Activated CD8-positive, alpha-beta memory T cell treated with anti-CD3 and anti-CD28 coated beads, Interleukin-2, amount 50 U/mL, for 24 hours (primary cell): ENCODE results near the gene GREB1L.

ENCODE experiments used
- DNase-seq: peaks from one replicate; pipeline ENCODE4 v3.0.0-alpha.2; 2020; ENCODE audit errors: extremely low read depth

The GREB1L gene

DNA sequence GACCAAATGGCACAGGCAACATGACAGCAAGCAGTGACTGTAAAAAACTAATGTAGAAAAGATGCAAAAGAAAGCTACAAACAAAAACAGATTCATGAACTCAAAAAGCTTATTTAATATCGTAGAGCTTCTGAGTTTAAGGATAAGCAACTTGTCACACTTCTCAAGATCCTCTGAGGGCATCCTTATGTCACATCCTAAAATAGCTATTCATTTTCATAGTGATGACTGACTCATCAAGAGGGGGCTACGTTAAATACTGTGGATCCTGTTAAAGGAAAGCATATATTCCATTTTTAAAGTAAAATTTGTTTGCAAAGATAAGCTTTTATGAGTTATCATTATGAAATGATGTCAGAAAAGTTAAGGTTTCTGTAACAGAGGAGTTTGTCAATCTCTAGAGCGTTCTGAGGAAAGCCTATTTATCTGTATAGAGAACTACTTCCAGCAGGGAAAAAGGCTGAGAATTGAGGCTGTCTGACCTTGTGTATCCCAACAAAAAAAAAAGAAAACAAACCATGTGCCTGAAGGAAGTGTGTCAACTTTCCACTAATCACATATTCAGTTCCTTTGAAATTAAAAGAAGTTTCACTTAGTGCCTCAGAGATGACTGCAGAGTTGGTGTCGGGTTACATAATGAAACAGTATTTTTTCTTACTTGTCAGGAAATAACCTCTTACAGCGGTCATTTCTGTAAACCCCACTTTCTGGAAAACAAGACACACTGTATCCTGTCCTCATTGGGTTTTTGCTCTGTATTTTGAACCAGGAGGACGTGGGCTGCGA lies 243.0 kb downstream of the GREB1L start:
- DNase-seq, result no peak

DNA sequence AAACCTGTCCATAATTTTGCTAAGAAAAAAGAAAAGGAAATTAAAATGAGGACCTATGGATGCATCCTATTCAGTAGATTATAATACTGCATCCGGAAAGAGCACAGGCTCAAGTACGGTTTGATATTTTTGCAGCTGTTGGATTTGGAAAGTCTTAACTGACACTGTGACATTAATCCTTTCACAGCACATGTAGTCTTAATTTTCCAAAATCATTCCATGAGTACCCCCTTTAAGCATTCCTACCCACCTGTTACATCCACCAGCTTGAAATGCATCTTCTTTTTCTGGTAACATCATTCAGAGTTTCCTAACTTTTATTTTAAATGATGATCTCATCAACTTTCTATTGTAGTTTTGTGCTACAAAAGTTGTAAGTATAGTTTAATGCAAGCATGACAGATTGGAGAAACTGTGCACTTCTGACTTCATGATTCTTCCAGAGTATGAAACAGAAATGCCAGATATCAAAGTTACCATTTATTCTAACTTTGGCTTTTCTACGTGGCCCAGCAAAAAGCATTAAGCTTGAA lies 244.9 kb downstream of the GREB1L start:
- no peak for DNase-seq

GRCh38 chr18:21489119-21489750 lies 247.2 kb downstream of the GREB1L start:
- no peak for DNase-seq

GRCh38 chr18:21489919-21490495 lies 248.0 kb downstream of the GREB1L start:
- DNase-seq, result no peak

- no peak for DNase-seq
These were observed 248.7 kb downstream of the GREB1L start for GRCh38 chr18:21490748-21491147.

- no peak for DNase-seq
These were observed 254.3 kb downstream of the GREB1L start for GRCh38 chr18:21496277-21496835.

- no peak for DNase-seq
These were observed 258.0 kb downstream of the GREB1L start for GRCh38 chr18:21499997-21500396.

DNA sequence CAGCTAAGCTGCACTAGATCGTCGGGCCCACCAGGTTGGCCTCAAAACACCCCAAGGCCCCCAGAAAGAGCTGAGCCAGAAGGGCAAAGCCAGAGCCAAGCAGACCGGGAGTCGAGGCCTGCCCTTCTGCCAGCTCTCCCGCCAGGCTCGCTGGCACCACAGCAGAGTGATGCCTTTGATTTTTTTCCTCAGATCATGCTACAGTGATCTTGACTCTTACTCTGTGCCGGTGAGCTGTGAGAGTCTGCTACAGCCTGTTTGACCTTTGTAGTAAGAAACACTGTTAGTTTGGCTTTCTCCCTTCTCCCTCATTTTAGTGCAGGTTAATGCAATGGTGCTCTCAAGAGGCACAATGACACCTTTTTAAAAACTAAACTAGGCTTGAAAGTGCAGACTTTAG lies 260.6 kb downstream of the GREB1L start:
- DNase-seq, result no peak

DNA sequence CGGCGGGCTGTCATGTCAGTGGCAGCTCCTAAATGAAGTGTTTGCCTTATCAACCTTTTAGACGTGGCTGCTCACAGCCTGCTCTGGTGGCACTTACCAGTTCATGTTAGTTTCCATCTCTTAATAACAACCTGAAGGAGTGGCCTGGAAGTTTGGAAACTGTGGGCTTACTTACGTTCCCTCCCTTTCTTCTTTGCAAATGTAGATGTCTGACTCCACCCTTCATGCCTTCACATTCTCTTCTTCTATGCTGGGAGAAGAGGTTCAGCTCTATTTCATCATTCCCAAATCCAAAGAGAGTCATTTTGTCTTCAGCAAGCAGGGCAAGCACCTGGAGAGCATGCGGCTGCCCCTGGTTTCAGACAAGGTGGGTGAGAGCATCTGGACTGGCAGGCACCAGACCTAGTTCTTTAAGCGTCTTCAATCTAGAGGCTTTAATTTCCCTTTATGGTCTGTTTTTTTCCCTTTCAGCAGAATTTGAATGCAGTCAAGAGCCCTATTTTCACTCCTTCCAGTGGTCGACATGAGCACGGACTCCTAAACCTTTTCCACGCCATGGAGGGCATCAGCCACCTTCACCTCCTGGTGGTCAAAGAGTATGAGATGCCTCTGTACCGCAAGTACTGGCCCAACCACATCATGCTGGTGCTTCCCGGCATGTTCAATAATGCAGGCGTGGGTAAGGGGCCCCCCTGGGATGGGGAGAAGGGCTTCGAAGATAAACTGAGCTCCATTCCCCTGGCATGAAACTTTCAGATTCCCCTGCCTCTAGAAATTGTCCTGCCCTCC lies 266.1 kb downstream of the GREB1L start:
- no peak for DNase-seq

DNA sequence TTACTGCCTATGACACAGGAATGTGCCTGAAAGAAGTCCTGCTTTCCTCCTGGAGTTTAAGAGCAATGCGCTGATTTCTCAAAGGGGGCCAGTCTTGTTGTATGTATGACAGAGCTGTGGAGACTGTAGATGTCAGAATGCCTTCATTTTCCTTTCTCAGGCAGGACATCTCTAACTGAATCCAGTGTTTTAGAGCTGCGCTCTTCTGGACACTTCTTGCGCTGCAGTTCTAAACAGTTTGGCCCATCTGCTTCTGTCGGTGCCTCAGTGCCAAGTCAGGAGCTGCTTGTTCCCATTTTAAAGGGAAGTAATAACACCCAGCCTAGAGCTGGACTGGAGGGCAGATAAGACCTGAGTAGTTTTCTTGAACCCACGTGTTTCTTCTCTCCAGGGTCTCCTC lies 267.0 kb downstream of the GREB1L start:
- no peak for DNase-seq

DNA sequence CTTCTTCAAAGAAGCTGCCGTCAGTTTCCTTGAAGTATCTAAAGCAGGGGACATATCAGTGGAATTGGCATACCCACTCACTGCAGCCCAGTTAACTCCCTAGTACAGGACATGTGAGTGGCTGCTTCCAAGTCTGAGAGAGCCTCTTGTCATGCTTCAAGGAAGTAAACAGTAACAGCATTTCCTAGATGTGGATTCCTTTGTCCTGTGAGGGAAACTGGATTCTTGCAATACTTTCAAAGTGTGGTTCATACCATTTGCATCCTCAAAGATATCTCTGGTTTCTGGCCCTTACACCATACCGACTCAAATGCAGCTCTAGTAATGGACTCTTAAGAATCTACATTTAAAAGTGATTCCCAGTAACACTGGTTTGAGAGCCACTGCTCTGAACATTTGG lies 271.3 kb downstream of the GREB1L start:
- DNase-seq, result no peak

DNA sequence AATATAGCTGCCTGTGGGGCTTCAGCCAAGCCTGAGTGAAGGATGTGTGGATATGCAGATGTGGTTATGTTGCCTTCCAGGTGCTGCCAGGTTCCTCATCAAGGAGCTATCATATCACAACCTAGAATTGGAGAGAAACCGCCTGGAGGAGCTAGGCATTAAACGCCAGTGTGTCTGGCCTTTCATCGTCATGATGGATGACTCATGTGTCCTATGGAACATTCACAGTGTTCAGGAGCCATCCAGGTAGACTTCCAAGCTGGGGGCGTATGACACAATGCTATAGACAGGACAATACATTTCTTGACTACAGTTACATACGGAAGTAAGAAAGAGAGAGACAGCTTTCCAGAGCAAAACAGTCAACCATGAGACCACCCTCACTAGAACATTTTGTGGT lies 271.7 kb downstream of the GREB1L start:
- DNase-seq, result no peak

DNA sequence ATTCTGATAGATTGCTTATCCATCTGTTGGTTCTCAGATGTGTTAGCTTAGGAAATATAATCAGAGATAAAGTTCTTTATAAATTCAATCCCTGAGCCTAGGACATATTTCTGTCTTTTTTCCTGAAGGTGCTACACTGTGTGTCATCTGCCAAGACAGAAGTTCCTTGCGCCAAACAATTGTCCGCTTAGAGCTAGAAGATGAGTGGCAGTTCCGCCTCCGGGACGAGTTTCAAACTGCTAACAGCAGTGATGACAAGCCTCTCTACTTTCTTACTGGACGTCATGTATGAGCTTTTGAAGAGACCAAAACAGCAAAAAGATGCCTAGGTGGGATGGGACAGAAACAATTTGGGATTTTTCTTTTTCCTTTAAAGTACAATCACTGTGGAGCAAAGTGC lies 280.5 kb downstream of the GREB1L start:
- no peak for DNase-seq

- no peak for DNase-seq
These were observed 283.9 kb downstream of the GREB1L start for GRCh38 chr18:21525916-21526315.

- DNase-seq, result no peak
These were observed 284.4 kb downstream of the GREB1L start for GRCh38 chr18:21526463-21526862.

DNA sequence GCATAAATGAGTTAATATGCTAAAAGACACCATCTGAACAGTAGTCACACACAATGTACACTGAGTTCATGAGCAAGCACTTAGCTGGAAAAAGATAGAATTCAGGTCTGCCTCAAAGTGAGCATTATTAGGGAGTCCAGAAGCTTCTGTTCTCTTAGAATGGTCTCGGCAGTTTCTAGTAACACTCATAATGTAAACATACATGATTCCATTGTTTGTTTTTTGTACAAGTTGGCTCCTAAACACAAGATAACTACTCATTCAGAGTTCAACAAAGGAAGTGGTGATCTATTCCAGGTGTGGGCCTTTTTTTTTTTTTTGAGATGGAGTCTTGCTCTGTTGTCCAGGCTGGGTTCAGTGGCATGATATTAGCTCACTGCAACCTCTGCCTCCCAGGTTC lies 292.3 kb downstream of the GREB1L start:
- DNase-seq, result no peak

DNA sequence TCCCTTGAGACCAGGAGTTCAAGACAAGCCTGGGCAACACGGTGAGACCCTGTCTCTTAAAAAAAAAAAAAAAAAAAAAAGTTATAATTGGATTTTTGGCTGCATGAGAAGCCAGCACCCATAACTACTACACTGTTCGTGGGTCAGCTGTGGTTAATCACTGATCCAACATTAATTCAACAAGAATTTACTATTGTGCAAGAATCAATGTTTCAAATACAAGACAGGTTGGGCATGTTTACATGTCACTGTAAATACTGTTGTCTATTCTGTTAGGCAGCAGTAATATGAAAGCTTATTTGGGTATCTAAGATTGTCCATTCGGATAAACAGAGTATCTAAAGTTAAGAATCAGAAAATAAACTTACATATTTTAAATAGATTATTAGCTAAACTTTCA lies 296.2 kb downstream of the GREB1L start:
- no peak for DNase-seq

GRCh38 chr18:21546423-21546822 lies 304.4 kb downstream of the GREB1L start:
- no peak for DNase-seq

GRCh38 chr18:21548647-21549046 lies 306.6 kb downstream of the GREB1L start:
- DNase-seq, result no peak

- DNase-seq, result no peak
These were observed 308.5 kb downstream of the GREB1L start for GRCh38 chr18:21550510-21550970.

- DNase-seq, result no peak
These were observed 315.7 kb downstream of the GREB1L start for GRCh38 chr18:21557607-21558253.
